Activated CD4-positive, alpha-beta T cell treated with anti-CD3 and anti-CD28 coated beads, Interleukin-2, amount 50 U/mL, for 4 hours (primary cell): Measurements from ENCODE around the gene TMEM154.

Source experiments
- DNase-seq, 2 experiments: peaks; one replicate each; pipeline ENCODE4 v3.0.0-alpha.2; 2020

The TMEM154 gene

DNA sequence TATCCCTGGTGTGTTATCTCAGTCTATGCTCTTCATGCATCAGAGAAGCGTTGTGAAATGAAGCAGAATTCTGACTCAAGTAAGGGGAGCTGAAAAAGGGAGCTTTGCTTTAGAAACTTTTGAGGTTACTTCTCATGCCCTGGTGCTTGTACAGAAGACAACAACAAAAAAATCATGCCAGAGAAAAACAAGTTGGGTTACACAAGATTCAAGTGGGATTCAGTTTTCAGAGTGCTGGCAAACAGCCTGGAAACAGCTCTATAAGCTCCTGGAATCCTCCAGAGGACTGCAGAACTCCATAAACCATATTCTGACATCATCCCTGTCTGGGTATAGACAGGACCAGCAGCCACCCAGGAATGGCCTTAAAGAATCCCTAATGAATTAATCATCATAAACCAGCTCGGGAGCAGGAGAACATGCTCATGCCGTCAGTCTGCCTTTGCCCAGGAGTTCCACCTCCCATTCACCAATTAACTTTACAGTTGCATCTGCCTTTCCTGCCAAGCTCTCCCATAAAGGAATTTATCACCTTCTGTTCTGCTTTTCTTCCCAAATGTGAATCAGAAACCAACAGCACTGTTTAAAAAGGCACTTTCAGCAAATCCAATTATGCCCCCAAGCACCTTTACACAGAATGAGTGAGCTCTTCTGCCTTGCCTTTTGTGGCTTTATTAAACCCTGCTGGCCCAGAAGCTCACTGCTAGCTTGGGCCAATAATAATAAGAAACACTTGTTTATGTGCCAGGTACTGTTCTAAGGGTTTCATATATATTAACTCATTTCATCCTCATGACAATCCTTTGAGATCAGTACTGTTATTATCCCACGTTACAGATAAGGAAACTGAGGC lies 89.4 kb downstream of the TMEM154 start:
- no peak for DNase-seq

GRCh38 chr4:152588869-152589268 lies 90.9 kb downstream of the TMEM154 start:
- DNase-seq = no peak

DNA sequence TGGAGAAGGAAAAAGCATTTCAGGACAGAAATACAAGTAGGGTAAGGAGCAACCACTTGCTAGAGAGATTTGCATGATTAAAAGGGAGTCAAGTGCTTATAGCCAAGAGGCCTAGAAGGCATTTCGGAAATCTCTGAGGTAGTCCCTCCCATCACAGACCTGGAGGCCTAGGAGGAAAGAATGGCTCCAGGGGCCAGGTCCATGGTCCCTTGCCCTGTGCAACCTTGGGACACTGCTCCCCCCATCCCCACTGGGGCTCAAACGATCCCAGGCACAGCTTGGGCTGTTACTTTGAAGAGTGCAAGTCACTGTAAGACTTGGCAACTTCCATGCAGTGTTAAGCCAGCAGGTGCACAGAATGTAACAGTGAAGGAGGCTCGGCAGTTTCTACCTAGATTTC lies 92.7 kb downstream of the TMEM154 start:
- DNase-seq = no peak

GRCh38 chr4:152586668-152587067 lies 93.1 kb downstream of the TMEM154 start:
- DNase-seq = no peak

GRCh38 chr4:152585023-152585441 lies 94.8 kb downstream of the TMEM154 start:
- no peak for DNase-seq

GRCh38 chr4:152581536-152582160 lies 98.1 kb downstream of the TMEM154 start:
- DNase-seq = no peak

DNA sequence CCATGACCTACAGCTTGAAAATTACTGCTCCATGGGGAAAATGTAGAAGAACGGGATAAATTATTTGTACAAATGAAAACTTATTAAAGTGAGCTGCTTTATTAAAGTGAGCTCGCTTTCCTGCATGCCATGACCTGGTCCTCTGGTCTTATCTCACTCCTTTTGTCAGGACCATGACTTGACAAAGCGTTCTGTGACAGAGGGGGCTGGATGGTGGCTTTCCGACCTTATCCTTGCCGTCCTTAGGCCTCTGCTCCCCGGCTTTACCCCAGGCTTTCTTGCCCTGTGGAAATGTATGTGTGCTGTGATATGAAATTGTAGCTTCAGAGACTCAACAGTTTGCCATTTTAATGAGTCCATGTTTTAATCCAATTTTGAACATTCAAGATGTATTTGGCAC lies 99.9 kb downstream of the TMEM154 start:
- DNase-seq = no peak

GRCh38 chr4:152579107-152579764 lies 100.6 kb downstream of the TMEM154 start:
- DNase-seq = no peak

DNA sequence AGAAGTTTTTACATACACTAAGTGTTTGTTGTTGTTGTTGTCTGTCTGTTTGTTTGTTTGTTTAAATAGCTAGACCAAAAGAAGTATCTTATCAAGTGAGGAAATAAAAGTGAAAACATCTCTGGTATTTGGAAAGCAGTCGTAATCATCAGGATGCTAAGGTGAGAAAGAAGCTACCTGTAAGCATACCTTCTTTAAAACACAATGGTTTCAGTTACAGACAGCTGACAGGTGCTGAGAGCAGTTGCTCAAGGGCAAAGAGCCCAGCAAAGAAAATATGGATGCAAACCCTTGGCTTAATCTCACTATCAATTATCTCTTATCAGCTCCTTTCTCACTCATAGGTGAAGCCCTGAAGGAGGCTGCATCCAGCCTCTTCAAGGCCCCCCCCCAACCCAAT lies 101.1 kb downstream of the TMEM154 start:
- DNase-seq = no peak

DNA sequence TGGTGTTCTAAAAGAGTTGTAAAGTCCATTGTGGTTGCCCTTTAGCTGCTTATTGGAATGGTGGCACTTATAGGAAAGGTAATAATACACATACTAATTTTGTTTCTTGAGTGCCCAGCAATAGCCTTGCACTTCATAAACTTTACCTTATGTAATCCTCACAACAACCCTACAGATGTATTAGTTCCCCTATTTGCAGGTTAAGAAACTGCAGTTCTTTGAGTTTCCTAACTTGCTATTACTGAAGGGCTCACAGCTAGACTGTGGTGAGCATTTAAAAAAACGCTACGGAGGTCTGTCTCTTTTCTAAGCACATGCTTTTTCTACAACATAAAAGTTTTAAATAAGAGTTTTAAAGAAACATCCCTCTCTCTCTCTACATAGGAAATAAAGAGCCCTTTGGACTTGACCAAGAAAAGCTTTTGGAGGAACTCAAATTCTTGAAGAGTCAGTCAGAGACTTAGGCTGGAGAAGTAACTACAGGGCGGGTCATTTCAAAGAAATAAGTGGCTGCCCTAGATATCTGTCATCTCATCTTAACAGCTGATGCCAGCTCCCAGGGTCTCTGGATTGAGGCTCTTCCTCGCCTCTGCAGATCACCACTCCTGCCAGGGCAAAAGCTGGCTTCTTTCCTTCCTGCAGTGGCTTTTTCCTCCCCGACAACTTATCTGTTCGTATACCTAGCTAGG lies 101.9 kb downstream of the TMEM154 start:
- DNase-seq = no peak

- no peak for DNase-seq
Observed at GRCh38 chr4:152575533-152575932, 104.3 kb downstream of the TMEM154 start.

GRCh38 chr4:152573861-152574260 lies 105.9 kb downstream of the TMEM154 start:
- no peak for DNase-seq

DNA sequence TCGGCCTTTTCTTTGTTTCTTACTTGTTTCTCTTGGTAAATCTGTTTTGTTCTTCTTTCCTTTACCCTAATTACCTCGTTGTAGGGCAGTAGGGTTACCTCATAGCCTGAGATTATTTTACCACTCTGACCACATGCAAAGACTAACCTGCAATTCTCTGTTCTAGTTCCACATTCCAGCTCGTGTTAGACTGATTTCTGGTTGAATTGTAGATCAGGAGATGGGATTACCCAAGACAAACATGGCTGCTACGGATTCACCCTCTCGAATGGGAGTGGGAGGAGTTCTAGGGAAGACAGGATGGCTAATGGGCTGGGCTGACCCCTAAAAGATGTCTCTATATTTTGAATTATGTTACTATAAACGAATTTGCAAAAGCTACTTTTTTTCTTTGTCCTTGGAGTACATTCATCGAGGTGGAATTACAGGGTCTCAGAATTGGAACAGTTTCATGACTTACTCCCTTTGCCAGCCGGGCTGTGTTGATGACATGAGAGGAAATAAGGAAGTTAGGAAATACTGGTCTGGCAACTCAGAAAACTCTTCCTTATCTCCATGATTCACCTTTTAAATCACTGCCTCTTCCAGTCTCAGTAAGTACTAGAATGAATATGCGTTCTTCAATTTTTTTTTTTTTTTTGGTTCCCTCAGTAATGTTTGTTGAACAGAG lies 107.2 kb downstream of the TMEM154 start:
- no peak for DNase-seq

DNA sequence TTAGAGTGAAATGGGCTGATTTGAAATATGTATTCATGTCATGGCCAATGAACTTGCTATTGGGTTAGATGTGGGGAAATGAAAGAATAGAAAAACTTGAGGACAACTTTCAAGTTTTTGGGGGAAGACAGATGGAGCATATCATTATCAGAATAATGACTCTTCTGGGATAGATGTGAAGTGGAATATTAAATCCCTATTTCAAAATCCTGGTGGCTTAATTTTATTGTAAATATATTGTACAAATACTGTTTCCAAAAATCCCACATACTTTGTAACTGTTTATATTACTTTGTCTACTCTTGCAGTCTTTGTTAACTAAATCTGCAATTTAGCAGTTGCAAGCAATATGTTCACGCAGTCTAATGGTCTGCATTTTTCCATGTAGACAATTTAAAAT lies 108.0 kb downstream of the TMEM154 start:
- DNase-seq = no peak

- DNase-seq = no peak
Observed at GRCh38 chr4:152571296-152571695, 108.5 kb downstream of the TMEM154 start.
